GM18499 (cell line): Measurements from ENCODE around the gene MAP2K4.
"Not testable (repeated sequence)": the region's sequence is repeated elsewhere in the genome, so short reads cannot be mapped to it uniquely, and the experiment has no call there.

Source experiments
- ATAC-seq: cut with Tn5 transposase; IDR thresholded peaks from one replicate; pipeline ENCODE4 v1.9.1; 2021; ENCODE audit warnings: moderate number of reproducible peaks; ENCODE audit not compliant: insufficient read depth, unreplicated experiment

Gene MAP2K4

DNA sequence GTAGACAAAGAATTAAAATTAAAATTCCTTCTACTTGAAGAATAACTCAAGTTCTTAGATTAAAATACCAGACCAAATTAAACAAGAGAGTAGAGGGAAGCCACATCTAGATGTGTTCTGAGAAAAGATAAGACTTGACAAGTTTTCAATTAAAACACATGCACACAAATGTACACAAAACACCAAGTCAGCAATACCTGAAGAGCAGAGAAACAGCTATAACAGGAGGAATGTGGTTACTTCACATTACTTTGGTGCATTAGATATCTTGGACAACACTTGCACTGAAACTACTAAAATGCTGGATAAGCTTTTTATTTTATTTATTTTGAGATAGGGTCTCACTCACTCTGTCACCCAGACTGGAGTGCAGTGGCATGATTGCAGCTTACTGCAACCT, 113.9 kb downstream of the MAP2K4 start:
- no peak for ATAC-seq

DNA sequence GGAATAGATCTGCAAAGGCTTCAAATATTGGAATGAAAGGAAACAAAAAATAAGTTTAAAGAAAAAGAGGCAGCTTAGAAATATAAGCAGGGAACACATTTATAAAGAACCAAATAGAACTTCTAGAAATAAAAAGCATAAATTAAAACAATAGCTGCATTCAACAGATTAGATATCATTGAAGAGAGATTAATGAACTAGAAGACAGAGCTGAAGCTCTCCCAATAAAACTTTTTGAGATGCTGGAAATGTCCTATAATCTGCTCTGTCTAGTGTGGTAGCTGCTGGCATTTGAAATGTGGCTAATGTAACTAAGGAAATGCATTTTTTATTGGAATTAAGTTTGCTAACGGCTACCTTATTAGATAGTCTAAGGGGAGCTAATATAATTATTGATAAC, 115.6 kb downstream of the MAP2K4 start:
- no peak for ATAC-seq

DNA sequence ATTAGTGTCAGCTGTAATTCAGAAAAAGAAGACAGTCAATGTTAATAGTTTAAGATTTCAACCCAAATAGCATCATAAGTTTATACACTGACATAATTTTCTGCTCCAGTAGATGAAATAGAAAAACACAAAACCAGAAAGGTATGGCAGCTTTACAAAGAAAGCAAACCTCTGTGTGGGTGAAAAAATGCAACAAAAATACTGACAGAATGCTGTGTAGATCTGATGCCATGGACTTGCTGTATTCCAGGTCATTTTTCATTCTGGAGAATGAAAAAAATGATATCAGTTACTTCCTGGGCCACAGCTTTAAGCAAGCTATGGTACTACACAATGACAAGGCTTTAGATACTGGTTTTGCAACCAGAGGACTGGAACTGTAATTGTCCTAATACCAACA, 116.0 kb downstream of the MAP2K4 start:
- no peak for ATAC-seq

DNA sequence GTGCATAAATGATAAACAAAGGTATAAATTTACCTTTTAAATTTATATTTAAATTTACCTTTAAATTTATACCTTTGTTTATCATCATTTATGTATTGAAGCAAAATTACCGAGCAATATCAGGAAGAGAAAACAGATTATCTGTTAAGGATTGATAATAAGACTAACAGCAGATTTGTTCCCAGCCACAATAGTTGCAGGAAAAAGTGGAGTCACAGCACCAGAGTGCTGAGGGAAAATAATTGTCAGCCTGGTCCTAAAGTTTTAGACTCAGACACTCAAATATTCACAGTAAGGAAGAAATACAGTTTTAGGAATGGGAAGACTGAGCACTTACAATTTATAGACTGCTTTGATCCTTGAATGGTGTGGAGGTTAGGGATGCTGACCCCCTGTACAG, 117.2 kb downstream of the MAP2K4 start:
- no peak for ATAC-seq

DNA sequence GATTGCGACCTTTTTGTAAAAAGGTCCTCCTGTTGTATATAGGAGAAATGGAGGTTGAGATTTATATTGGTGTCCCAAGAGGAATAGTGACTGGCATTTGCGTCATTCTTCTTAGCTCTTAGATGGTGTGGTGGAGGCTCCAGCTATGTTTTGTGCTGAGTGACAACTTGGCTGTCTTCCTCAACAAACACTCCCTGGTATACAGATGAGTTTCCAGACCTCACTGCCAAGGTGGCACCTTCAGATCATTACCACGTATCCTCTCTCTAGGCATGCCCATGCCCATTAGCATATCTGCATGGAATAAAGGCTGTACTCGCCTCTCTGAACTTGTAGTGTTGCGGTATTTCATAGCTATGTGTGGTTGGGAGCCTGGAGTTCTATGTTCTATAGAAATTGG, 120.0 kb downstream of the MAP2K4 start:
- no peak for ATAC-seq

DNA sequence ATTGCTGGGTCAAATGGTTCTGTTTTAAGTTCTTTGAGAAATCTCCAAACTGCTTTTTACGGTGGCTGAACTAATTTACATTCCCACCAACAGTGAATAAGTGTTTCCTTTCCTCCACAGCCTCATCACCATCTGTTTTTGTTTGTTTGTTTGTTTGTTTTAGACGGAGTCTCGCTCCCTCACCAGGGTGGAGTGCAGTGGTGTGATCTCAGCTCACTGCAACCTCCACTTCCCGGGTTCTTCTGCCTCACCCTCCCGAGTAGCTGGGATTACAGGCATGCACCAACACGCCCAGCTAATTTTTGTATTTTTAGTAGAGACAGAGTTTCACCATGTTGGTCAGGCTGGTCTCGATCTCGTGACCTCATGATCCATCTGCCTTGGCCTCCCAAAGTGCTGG, 141.5 kb downstream of the MAP2K4 start:
- ATAC-seq: not testable (repeated sequence)

DNA sequence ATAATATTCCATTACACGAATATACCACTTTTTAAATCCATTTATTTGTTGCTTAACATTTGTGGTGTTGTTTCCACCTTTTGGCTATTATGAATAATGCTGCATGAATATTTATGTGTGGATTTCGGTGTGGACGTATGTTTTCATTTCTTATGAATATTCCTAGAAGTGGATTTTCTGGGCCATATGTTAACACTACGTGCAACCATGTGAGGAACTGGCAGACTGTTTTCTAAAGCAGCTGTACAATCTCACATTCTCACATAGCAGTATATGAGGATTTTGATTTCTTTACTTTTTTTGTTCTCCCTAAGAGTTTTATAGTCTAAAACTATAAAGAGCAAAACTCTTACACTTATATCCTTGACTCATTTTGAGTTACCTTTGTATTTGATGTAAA, 143.4 kb downstream of the MAP2K4 start:
- no peak for ATAC-seq

DNA sequence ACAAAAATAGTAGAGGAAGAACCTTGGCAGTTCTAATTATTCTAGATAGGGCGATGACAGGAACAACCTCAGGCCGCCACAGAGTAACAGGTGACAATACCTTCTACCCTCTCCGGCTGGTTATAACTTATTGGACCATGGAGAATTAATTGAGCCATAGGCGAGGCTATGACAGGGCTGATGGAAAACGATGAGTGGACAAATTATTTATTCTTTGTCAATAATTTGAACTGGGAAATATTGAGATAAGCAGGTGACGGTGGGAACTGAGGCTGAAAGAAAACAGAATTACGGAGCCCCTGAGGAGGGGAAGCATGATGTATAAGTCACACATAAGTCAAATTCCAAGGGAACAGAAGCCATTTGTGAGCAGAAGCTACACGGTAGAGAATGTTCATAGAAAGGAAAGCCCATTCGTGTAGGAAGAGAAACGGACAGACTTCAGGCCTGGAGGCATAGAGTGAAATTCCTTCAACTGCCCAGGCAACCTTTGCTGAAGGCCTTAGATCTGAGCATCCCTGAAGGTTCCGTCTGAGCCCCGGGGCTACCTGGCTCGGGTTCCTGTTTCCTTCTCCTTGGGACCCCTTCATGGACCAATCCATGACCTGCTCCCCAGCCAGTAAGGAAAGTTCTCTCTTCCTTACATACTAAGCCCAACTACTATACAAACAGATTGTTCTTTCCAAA, 158.1 kb downstream of the MAP2K4 start:
- ATAC-seq: no peak

DNA sequence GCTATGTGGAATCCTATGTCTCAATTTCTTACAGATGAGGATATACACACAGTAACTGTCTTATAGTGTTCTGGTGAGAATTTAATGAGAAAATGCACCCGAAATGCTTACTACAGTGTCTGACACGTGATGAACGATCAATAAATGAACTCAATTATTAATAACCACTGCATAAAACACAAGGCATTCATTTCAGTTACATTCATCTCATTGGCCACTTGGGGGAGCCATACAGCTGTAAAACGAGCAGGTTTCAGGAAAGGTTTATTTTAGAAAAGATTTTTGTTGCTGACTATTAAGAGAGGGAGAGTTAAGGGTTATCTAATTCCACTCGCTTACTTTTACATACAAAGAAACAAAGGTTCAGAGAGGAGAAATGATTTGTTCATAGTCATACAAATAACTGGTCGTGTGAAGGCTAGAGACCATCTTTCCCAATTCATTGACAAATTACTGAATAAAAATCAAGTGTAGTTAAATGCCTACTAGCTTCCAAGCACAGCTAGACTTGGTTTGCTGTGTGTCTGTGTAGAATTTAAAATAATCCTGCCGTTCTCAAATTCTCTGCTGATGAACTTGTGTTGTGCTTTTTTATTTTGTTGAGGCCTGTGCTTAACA, 160.1 kb downstream of the MAP2K4 start:
- ATAC-seq: no peak

DNA sequence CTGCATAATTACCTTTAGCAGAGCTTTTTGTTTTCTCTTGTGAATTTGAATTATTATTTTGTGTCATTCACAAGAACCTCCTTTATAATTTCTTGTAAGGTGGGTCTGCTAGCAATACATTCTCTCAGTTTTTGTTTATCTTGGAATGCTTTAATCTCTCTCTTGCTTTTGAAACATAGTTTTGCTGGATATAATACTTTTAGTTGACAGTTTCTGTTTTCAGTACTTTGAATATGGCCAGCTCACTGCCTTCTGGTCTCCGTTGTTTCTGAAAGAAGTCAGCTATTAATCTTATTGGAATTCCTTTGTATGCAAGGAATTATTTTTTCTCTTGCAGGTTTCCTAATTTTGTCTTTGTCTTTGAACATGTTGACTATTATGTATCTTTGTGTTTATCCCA, 167.0 kb downstream of the MAP2K4 start:
- ATAC-seq: no peak

DNA sequence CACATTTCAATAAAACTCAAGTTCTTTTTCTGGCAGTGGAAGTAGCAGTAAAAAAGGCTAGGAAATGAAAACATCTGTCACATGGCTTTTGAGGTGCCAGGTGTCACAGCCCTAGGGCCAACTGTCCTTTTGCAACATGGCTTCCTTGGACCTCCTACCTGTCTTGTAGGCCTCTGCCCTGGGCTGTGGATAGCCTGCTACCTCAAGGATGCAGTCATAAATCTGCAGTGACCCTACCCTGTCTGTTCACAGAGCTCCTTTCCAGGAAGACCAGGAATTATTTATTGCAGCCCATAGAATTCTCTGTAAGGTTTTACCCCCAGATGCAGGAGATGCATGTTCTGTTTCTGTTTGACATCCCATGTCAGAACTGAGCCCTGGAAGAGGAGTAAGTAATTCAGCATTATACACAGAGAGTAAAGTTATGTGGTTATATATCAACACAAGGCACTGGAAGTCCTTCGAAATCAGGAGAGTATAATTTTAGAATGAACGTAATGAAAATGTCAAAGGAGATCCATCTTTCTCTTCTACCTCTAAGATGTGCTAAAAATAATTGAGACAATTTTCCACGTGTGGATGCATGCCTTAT, 172.6 kb downstream of the MAP2K4 start:
- no peak for ATAC-seq
